Stimulated activated CD4-positive, alpha-beta T cell treated with anti-CD3 and anti-CD28 coated beads, Interleukin-15, amount 100 ng/mL, for 48 hours (primary cell): ENCODE measurements around the gene GPC3.
A peak's percentile ranks its signal among the peaks of the same experiment; 100 is the strongest.

Experiments used
- DNase-seq, 2 donors: peaks; one replicate each; pipeline ENCODE4 v3.0.0-alpha.2; 2020; ENCODE audit warnings: low read depth in 2 of 2

Gene GPC3

DNA sequence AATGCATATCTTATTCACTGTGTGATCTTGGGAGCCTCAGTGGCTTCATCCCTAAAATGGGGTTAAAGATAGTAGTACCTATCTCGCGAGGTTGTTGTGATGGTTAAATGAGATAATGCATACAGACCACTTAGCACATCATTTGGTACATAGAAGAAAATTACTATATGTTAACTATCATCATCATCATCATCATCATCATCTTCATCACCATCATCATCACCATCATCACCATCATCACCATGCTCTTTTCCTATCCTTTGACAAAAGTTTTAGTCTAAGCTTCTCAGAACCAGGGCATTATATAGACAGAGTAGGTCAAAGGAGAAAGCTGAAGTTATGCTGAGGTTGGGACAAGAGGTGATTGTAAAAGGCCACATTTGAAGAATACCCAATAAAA lies 145.0 kb downstream of the GPC3 start:
- no peak for DNase-seq

DNA sequence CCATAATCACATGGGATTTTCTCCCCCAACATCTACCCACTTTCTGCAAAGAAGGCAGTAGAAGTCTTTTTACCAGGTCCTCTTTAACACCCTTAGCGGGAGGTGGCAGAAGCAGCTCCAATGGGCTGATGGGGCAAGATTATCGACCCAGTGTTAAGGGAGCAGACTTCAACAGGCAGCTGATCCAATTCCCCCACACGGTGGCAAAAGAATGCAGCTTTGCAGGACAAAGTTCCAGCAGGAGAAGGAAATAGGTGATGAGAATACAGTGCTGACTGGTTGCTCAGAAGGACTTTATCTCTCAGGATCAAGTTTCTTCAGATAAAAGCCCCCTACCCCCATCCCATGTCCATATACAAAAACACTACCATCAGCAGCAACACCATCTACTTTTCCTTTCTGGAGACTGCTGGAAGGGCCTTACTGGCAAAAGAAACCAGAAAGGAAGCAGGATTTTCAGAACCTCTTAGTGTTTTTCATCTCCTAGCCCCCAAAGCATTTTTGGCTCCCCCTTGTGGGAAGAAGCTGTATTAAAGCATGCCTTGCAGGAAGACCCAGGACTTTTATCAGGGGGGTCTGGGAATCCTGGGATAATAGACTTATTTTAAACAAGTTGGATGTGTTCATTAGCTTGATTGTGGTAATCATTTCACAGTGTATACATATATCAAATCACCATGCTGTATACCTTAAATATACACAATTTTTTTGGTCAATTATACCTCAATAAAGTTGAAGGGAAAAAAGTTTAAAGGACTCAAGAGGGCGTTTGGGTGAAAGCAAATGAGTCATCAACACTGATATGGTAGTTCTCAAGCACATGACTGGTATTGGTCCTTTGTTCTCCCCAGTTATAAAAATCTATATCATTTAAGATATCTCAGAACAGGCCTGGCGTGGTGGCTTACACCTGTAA lies 146.4 kb downstream of the GPC3 start:
- peak in 1 of 2 donors; percentile 3 for DNase-seq

DNA sequence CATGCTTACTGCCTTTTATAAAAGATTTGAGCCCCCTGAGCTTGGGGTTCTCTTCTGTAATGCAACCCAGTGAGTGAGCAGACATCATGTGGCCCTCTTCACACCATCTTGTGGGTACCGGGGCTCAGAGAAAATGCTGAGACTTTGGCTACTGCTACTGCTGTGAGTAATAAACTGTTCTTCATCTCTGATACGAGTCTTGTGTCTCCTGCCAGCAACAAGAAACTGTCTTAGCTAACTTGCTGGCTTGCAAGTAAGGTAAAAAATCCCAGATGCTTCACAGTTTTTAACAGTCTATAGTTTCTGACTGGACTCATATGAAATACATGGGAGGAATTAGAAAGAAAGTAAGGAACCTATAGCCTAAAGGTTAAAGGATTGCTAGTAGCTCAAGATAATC lies 148.3 kb downstream of the GPC3 start:
- no peak for DNase-seq

DNA sequence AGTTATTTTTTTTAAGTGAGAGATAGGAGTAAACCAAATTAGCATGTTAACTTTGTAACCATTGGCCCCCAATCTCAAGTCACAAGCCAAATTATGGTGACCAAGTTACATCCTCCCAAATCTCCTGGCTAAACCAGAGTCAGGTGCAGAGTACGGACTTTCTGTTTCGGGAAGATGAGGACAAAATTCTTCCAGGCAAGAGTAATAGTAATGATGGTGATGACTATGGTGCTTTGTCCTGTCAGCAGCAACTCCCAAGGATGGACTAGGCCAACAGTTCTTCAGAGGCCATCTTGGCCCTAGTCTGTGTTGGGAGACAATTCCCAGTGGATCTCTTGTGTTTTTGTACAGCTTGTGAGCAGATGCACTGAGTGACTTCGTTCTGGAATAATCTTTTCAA lies 148.8 kb downstream of the GPC3 start:
- no peak for DNase-seq

DNA sequence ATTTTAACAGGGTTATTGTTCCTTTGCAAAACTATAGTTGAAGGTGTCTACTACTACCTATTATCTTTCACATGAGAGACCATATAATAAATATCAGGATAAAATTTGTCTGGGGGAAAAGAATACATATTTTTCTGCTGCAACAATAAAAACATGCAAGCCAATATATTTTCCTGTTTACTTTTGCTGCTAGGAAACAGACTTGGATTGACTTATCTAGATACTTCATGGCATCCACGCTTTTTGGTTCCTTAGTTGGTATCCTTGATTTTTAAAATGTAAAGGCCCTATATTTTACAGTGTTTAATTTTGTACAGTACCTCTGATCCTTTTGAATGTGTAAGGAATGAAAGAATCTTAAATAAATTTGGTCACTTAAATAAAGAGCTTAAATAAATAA lies 150.6 kb downstream of the GPC3 start:
- no peak for DNase-seq

DNA sequence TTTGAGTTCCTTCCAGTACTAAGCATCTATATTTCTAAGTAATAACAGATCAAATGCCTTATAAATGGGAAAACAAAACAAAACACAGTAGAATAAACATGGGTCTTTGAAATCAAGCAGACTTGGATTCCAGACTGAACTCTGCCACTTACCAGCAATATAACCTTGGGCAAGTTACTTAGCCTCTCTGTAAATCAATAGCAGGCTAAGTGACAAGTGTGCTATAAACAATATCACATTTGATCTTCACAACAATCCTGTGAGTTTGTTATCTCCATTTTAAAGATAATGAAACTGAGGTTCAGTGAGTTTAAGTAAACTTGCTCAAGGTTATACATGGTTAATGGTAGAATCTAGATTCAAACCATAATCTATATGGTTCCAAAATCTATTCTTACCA lies 165.8 kb downstream of the GPC3 start:
- no peak for DNase-seq

DNA sequence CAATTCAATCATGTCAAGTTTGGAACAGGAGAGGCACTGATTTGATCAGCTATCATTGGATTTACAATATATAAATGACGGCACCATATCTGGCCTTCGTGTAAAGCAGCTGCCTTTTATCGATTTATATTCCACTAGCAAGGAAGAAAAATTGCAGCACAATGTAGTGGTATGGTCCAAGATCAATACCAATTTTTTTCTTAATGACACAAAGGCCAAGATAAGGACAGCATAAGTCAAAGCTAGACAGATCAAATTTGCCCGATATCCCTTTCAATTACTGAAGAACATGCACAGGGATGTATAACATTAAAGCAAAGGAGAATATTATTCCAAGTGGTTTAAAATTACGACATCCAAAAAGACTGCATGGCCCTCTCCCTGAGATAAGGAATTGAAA lies 167.4 kb downstream of the GPC3 start:
- no peak for DNase-seq

DNA sequence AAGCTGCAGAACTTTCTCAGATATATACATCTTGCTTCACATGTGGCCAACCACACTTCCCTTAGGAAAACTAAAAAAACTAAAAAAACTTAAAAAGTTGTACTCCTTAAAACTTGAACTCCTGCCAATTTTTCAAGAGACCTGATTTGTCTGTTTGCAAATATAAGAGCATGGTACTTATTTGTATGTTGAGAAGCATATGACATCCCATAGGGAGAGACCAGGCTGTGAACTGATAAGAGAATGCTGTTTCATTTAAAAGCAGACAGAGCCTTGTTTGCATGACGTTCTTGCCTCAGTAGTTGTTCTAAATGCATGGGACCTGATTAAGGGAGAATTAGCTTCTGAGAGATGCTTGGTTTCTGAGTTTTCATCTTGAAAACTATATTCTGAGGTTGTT lies 169.9 kb downstream of the GPC3 start:
- no peak for DNase-seq

DNA sequence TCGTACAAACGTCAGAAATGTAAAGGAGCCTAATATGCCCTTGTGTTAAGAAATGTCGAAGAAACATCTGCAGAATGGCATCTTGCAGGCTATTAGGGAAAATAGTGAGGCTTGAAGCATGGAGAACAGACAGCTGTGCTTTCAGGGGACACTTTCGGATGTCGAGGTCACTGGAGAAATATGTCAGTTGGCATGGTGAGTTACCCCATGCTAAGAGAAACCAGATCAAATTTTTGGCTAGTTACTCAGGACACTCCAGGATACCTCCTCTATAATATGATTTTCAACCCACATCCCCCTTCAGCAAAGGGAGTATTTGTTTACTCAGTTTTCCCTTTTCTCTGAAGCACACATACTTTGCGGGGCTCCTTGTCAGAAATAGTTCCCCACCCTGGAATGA lies 171.4 kb downstream of the GPC3 start:
- no peak for DNase-seq

DNA sequence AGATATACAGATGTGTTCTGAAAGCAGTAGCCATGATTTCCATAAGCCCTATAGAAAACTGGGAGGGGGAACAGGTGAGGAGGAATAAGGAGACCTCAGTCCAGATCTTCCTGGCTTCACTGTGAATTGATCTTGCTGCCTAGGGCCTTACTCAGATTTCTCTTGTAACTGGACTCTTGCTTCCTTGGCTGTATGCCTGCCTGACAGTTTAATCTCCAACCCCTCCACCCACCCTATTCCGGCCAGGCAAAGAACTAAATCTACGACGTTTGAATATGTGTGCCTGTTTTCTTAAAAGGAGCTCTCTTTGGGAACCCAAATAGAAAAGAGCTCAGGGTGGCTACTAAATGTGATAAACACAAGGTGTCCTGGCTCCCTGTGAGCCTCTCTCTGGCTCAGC lies 173.0 kb downstream of the GPC3 start:
- DNase-seq, result no peak

DNA sequence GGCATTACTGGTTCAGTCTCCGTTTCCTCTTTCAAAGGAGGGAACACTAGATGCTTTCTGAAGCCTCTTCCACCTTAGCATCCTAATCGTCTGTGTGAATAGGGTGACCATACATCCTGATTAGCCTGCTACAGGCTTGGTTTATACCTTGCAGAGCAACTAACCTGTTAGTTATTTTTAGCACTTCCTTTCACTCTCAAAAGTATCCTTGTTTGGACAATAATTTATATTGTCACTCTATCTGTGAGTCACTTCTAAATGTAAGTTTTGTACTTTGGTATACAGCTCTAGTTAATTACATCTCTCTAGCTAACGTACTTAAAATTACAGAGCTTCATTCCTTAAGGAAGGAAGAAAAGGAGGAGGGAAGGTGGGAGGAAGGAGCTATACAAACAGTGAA lies 174.5 kb downstream of the GPC3 start:
- DNase-seq, result no peak

DNA sequence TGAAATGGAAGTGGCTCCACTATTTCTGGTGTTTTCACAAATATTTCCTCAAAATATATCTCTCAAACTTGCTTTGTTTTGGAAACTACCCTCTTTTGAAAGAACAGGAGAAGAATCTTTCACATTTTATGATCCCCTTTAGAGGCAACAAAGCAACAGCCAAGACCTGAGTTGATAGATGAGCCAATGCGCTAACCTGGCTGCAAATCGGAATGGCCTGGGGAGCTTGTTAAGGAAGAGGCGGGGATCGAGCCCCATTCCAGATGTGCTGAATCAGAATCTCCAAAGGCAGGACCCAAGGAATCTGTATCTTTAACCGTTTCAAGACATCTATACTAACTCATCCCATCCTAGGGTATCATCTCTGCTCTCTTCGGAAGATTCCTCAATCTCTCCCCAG lies 181.3 kb downstream of the GPC3 start:
- no peak for DNase-seq

DNA sequence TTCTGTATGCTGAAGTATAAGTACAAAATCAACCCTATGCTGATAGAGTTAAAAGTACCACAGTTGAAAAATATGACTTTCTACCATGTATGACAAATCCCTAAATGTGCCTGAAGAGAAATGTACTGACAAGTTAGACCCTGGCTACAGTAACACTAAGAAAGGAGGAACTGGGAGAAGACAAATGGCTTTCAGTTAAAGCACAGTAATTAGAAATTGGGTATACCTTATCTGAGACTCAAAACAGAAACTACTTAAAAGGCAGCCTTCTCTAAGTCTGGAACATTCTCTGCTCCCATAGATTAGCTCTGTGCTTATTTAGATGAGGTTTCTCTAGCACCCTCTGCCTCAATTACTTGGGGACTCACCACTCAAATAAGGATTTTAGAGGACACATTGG lies 189.1 kb downstream of the GPC3 start:
- DNase-seq, result no peak

DNA sequence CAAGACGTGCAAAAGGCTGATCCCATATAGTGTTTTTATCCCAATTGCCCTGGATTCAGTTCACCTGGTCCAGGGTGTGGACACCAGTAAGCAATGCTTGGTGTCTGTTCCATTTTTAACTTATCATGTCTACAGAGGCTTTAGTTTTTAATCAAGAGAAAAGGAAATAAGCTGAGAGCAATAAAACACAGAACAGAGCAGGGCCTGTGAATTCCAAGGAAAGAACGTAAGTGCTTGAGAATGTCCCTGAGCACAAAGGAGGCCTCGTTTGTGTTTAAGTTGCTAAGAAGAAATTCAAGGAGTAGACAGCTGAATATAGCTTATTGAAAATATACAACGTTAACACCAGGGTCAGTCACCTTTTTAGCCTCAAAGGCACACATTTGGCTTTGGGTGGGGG lies 191.3 kb downstream of the GPC3 start:
- DNase-seq, result no peak

DNA sequence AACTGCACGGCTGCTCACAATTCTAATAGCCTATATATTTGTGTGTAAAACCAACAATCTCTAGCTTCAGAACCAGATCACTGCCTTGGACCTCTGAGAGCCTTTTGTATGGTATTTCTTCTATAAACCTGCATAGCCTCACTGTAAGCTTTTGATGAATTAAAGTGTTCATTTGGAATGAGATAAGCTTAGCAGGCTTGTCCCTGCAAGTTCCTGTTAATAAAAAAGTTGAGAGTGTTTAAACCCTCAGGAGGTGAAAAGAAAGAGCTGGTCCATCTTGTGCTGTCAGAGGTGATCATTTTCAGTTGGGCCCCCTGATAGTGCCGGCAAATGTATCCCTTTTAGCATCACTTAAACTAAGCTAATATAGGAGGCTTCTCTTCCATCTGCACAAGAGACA lies 191.8 kb downstream of the GPC3 start:
- DNase-seq, result no peak

DNA sequence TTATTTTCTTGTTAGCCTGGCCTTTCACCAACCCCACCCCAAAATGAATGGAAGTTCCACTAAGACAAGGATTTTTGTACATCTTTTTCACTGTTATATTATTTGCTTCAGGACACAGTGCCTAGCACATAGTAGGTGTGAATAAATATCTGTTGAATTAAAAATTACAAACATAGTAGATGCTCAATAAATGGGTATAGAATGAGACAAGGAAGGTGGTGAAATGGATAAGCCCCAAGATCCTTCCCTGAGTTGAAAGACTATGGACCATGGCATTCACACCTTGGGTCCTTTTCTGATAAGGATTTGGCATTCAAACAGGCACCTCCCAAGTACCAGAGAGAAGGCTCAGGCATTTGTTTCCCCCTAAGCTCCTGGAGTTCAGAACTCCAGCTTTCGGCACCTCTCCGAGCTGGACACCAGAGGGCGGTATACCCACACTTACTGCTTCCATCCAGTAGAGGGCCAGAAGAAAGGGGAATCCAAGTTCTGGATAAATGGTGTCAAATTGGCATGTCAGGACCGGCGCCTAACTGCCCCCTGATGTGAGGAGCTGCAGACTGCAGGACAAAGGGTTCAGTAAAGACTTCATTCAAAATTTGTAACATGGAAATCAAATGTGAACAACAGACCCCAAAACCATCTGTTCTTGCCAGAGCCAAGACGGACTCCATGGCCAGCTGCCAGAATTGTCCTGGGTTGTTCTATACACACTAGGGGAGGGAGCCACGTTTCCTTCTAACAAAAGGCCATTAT lies 193.0 kb downstream of the GPC3 start:
- DNase-seq, result peak; percentile 4 to 59

DNA sequence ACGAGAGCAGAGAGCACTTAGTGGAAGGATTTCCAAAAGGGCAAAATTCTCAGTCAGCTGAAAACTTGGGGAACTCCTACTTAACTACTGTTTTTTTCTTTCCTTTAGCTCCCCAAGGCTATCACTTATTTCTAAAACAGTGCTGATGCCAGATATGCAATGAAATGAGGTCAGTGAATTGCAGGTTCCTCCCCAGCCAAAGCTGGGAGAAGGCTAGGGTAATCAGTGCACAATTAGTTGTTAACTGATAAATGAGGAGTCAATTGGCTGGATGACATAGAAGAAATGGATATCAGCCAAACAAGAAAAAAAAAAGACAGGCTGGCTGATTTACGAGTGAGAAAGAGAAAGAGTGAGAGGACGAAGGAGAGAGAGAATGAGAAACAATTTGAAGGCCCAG lies 195.6 kb downstream of the GPC3 start:
- DNase-seq, result no peak

DNA sequence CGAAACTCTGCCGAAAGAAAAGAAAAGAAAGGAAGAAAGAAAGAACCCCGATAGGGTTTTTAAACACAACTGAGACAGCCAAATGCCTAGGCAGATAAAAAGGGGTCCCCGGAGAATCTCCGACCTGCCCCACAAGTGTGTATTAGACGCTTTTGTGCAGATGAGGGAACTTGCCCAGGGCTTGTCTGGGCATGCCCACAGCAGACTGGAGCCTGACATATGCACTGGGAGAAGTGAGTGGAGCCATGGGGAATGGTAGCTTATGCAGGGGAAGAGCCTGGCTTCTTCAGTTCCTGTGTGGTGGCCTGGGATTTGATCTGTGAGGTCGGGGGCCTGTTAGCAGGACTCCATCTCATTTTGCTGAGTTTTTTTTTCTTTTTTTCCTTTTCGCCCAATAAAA lies 199.0 kb downstream of the GPC3 start:
- DNase-seq, result no peak

DNA sequence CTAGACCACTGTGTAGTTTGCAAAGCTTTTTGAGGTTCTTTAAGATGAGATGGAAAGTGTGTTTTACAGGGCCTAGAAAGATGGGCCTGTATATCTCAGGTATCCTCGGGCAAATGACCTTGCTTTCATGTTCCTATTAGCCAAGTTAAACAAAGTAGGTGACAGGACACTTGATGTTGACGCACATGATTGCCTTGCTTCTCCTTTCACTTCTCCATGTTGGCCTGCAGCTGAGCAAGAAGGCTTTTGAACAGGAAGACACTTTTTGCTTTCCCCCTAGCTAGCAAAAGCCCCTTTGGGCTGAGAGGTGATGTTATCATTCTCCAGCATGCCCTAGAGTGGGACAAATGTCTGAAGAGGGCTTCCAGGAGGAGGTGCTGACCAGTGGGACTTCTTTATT lies 202.1 kb downstream of the GPC3 start:
- DNase-seq, result no peak

DNA sequence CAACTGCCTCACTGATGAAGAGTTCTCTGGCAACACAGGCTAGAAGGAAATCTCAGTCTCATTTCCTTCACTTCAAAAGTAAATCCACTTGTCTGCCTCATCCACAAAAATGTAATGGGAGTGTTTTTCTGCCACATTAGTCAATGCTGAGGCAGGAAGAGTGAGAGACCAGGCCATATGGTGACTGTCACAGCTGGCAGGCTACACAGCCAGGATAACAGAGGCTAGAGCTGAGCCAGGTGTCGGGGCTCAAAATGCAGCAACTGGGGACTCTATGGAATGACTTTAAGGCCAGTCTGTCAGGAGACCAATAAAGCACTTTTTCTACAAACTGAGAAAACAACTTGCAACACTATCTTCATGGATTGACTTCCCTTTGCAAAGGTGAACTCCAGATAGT lies 204.2 kb downstream of the GPC3 start:
- DNase-seq, result no peak

DNA sequence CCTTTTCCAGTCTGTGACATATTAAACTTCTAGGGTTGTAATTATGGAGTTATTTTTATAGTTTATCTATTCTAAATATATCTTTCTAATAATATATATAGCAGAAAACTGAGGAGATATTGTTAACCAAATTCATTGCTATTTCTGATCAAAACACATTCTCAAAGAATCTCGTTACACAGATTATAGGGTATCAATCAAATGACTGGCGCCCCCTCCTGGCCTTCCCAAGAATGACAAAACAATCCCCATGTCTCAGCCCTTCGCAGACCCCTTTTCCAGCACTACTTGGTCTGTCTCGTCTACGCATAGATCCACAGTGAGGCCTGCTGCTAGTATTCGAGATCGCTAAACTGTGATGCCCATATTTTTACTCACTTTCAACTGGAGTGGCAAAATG lies 209.3 kb downstream of the GPC3 start:
- peak in 1 of 2 donors; percentile 30 for DNase-seq

DNA sequence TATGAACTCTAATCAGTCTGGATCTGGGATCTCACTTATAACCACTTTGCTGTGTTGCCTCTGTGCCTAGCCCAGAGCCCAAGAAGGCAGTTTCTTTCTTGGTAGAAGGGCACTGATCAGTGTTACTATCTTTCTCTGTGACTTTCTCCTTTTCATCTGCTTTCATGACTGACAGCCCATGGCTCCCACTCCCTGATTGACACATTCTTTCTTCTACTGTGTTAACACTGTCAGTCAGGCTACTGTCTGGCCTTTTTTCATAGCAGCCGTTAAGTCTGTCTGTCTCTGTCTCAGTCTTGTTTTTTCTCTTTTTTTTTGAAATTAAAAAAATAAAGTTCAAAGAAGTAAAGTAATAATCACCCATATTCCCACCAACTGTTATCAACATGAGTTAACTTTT lies 210.6 kb downstream of the GPC3 start:
- DNase-seq, result no peak

DNA sequence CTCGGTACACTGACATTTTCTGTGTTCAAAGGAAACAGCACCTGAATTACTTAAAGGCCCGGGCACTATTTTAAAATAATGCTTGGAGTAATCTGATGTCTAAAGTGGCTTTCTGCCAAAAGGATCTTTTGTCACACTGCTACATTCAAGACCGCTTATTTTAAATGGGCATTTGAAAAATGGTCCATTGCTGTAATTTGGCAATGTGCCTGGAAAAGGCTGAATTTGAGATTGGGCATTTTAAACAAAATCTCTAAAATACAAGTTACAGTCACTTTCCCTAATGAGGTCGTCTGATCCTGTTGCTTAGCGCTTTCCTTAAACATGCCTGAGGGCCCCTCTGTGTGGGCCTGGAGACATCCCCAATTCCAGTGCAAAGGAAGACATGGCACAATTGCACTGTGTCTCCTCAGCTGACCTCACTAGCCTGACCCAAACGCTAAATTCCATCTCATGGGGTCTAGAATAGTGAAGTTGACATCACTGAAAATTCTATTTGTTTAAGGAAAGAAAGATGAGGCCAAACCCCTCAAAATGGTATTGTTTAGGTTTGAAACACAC lies 214.2 kb downstream of the GPC3 start:
- no peak for DNase-seq
